GM18907 (cell line): Measurements from ENCODE around the gene RARA.
A peak's percentile ranks its signal among the peaks of the same experiment; 100 is the strongest.

Experiments used
- ATAC-seq: cut with Tn5 transposase; IDR thresholded peaks from one replicate; pipeline ENCODE4 v1.9.1; 2021; ENCODE audit warnings: mild to moderate bottlenecking, moderate library complexity; ENCODE audit not compliant: unreplicated experiment

The RARA gene

DNA sequence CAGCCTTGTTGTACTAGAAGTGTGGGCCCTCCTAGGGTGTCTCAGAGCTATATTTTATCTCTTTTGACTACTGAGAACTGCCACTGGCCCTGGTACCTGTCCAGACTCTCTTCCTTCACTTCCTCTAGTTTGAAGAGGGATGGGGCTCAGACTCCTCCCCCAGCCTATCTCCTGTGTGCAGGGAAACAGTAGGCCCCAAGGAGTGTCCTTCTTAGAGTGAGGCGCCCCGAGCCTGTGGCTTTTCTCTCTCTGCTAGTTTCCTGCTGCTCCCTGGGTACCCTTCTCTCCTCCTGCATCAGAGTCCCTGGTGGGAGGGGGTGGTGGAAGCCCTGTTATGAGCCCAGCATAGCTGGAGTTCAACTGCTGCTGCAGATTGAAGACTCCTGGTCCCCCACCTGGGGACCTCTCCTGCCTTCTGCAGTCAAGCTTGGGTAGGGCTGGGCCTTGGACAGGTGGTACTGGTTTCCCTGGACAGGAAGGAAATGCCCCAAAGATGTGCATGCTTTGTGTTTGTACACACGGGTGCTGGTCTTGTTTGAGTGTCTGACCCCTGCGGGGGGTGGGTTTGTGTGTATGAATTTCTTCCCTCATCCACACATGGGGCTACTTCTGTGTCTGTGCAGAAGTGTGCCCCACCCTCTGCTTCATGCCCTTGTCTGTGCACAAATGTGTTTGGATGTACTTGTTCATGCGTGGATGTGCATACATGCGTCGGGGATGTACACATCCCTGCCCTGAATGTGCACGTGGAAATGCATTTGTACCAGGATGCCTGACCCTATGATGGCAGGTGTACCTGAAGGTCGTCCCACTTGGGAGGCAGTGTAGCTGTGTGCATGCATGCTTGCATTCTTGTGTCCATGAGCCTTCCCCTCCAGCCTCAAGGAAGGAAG, 6.9 kb downstream of the RARA start:
- ATAC-seq = no peak

DNA sequence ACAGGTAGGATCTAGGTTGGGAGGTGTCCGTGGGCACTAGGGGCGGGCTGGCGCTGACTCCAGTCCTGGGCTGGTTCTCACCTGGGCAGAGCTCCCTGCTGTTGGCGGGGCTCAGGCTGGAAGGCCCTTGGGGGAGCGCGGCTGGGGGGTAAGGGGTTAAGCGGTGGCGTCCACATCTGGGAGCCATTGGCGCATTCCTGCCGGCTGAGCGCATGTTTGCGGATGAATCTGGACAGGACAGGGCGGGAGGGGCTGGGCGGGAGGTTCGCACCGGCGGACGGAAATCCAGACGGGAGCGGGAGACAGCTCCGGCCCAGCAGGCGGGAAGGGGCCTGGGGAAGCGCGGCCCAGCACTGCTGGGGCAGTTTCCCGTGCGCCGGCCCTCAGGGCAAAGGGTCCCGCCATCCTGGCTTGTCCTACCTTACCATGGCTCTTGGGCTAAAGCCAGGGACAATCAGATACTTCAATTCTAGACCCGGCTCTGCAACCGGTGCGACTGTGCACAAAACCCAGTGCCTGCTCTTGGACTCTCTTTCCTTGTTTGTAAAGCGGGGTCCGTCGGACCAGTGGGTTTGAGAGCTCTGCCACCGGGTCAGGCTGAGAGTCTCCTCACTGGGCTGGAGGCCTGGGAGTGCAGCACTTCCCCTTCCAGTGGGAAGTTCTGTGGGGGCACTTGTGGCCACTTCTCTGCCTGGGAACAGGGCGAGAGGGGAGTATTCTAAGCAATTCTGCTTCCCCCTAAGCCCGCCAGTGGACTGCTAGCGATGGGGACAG, 7.8 kb downstream of the RARA start:
- no peak for ATAC-seq

DNA sequence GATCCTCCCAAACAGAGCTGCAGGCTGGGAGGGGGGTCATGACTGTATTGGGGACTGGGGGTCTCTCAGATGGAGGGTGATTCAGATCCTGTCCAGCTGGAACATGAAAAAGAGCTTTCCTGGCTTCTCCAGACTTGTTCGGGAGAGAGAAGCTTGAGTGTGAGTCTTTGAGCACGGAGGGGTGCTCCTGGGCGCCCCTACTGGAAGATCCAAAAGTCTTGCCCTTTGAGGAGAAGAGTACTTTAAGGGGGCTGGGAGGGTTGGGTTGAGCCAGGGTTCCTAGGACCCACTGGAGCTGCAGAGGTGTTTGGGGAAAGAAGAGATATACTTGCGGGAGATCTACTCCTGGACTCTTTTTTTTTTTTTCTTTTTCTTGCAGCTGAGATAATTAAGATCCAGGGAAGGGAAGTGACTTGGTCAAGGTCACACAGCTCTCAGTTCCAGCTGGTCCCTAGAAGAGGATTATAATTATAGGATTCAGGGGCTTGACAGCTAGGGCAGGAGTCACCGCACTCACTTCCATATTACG, 8.4 kb downstream of the RARA start:
- ATAC-seq = no peak

DNA sequence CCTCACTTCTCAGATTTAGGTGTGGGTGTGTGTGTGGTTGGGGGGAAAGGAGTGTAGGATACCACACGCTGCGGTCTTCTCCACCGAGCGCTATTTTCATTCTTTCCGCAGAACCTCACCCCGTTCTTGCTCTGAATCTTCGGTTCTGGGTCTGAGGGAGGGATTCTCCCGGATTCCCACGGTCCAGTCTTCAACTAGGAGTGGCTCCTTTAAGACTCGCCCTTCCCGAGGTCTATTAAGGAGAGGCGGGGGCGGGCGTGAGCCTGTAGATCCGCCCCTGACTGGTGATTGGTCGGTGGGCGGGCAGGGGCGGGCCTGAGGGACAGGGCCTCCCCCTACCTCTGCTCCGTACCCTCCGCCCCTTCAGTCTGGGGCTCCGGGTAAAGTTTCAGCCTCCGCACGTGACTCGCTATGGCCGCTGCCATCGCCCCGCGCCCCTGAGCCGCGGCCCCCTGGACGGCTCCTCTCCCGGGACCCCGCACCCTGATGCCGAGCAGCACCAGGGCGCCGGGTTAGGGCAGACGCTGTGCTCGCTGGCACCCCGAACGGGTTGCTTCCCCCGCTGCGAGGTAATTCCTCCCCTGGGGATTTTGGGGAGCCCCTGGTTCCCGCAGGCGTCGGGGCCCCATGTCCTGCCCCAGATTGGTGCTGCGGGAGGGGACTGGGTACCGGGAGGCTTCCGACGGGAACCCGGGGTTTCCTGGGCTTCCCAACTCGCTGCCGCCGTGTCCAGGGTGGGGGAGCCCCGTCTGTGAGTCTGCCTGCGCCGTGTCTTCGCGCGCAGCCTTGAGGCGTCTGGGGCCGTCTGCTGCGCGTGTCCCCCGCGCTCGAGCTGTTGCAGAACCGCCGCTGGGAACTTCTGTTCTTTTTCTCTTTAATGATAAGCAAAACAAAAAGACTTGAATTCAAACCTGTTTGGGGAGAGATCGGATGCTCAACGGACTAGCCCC, 9.2 kb downstream of the RARA start:
- peak; percentile 57 for ATAC-seq

- no peak for ATAC-seq
These were observed 9.9 kb downstream of the RARA start for GRCh38 chr17:40318830-40319391.

DNA sequence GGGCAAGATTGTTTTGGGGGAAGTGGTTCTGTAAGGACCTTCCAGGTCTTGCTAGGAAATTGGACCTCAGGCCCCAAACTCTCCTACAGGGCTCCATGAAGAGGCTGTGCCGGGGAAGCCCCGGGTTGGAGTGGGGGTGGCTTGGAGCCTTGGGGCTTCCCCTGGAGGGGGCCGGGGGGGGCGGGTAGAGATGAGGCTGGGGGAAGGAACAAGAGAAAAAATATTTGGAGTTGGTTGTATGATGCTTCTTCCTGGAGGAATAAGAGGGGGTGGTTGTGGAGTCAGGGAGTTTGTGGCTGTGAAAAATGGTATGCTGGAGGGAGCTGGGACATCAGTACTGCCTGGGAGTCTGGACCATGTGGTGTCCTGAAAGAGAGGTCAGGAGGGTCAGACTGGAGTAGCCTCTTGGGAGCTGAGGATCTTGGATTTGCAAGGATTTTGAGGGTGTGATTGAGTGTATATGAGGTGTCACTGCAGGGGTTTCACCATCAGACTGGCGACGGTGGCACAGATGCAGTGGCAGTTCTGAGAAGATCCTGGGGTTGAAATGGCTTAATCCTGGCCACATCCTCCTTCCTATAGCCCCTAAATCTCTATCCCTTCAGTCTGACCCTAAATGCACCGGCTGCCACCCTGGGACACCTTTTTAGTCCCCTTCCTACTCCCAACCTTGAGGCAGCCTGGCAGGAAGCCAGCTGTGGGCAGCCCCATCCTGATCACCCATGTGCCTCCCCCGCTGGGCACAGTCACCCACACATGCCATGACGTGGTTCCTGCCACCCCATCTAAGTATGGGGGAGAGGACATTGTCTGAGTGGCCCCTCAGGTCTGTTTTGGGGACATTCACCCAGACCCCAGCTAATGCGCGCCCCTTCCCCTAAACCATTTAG, 10.9 kb downstream of the RARA start:
- ATAC-seq = no peak

GRCh38 chr17:40320756-40321523, 12.0 kb downstream of the RARA start:
- no peak for ATAC-seq

DNA sequence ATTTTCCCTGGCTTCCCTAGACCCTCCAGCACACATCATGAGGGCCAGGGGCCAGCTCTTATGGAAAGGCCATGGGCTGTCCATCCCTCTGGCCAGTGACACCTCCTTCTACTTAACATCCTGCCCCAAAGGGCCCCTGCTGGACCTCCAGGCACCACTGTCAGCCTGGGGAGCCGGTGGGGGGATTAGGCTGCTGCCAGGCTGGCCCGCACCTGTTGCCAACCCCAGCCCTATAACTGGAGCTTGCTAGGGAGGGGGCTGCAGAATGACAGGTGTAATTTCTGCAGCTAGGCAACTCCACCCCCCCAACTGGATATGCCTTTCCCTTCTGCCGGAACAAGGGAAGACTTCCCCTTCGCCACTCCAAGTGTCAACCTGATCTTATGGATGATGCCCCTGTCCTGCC, 12.5 kb downstream of the RARA start:
- no peak for ATAC-seq

DNA sequence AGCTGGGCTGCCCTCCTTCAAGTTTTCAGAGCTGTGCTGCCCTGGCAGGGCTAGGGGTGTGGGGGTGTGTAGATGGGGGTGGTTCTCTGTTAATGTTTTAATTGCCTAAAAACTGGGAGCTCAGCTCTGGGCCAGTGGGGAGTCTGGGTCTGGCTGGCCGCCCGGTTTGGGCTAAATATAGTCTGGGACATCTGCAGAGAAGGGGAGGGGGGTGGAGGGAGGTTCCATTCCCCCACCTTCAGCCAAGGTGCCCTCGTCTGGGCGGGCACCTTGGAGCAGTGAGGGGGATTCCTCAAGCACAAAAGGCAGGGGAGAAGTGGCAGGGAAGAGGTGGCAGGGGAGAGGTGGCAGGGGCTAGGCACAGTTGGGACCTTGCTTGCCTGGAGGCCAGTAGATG, 13.0 kb downstream of the RARA start:
- no peak for ATAC-seq

DNA sequence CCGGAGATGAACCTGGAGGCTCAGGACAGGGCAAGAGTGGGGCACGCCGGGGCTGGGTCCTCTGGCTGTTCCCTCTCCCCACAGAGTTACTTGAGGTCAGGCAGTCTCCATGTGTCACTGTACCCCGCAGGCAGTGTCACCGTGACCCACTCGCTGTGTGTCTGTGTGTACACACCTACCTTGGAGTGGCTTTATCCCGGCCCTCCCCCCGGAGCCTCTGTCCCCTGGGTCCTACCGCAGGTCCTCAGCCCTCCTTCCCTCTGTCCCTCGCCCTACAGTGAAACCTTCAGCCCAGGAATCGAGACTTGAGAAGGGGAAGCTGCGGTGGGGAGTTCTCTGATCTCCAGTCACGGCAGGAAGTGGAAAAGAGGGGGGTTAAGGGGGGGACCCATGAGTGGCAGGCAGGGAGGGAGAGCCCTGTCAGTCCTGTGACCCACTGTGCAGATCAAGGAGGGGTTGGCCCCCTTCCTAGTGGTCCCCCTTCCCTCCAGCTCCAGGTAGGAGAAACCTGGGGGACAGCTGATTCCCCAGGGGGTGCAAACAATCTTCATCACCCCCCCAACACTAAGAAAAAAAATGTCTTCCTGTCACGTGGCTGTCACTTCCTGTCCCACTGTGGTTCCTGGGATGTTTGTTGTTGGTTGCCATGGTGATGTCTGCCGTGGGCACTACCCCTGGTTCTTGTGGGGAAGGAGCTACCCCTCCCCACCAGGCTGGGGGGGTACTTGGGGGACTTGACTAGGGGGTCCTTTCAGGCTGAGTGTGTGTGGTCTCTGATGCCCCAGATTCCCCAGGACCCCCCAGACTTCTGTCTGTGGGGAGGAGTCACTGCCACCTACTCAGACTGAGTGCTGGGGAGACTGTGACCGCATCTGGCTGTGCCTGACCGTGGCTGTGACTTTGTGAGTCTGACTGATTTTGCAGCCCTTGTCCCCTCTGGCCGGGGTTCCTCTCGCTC, 13.7 kb downstream of the RARA start:
- peak; percentile 35 for ATAC-seq

DNA sequence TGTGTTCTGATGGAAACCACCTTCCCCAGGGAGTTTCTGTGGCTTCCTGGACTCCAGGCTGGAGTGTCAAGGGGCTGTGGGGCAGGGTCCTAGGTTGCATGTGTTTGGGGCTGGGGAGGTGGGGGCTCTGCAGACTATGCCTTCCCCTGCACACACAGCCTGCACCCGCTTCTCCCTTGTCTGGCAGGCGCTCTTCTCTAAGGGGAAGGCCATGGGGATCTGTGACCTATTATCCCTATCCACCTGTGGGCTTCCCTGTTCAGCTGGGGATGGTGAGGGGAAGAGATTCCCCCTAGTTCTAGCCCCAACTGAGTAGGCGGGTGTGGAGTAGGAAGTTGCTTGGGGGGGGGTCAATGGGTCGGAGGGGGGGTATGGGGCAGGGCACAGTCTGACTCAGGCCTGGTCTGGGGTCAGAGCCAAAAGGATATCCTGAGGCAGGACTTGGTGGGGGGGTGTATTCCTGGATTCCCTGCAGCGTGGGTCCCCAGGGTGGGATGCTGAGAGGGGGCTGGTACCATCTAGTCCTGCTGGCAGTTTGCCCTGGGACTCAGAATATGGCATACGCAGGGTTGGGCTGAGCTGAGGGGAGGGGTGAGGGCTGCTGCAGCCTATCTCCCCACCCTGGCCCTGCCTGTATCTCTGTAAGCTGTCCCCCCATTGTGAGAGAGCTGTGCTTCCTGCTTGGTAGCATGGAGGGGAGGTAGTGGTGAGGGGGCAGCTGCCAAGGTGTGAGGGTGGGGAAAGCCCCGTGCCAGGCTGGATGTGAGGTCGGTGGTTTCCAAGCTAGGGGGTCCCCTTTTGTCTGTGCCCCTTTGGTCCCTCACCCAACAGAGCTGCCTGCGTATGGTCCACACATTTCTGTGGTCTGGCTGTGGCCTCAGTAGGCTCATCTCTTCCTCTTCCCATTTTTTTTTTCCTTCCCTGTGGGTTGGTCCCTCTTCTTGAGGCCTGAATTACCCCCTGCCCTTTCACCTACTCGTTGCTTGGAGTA, 14.7 kb downstream of the RARA start:
- peak; percentile 29 for ATAC-seq

DNA sequence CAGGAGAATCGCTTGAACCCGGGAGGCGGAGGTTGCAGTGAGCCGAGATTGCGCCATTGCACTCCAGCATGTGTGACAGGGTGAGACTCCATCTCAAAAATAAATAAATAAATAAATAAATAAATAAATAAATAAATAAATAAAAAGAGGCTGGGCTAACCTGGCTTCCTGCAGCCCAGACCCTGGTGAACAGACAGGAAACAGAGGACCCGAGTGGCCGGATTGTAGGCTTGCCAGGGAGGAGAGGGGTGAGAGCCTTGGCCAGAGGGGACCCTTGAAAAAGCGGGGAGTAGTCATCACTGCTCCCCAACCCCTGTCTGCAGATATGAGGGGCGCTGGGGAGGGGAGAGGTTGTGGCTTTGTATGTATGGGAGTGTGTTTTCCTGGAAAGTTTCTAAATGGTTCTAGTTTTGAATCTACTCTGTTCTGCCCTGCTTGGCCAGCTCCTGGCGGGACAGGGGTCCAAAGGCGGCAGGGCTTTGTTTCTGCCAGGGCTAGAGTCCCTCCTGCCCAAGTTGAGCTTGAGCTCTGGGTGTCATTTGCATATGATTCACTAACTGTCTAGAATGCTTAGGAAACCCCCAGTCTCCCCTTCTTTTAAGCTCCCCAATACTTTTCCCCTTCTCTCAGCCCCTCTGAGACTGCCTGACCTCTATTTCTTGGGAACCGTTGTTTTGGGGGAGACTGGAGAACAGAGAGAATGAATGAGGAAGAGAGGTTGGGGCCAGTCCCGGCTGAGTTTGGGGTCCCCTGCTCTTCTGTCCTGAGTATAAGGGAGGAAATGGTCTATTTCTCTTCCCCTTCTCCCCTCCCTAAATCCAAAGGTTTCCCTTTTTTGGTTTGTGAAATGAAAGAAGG, 16.4 kb downstream of the RARA start:
- no peak for ATAC-seq

- ATAC-seq = peak; percentile 23
These were observed 17.2 kb downstream of the RARA start for GRCh38 chr17:40326014-40326831.

- ATAC-seq = no peak
These were observed 17.8 kb downstream of the RARA start for GRCh38 chr17:40326832-40327199.
